DOHH2 (cell line): ENCODE results near the gene PLB1.

Source experiments
- CTCF ChIP-seq: fragments of 200-600 bp; sonication (generic); IDR thresholded peaks from one replicate; pipeline ENCODE4 v1.5.1; 2014; ENCODE audit warnings: antibody characterized with exemption, mild to moderate bottlenecking, low read depth, low read length; ENCODE audit not compliant: poor library complexity, severe bottlenecking
- EZH2phosphoT487 ChIP-seq: fragments of 200-600 bp; sonication (generic); IDR thresholded peaks from 2 replicates; pipeline ENCODE4 v1.6.1; 2017; ENCODE audit warnings: borderline replicate concordance, mild to moderate bottlenecking, antibody characterized with exemption, low read length, moderate library complexity, mixed read lengths

- no peak for TF ChIP-seq CTCF
- no peak for TF ChIP-seq EZH2phosphoT487
Observed at GRCh38 chr2:28661589-28662001, 165.7 kb downstream of the PLB1 start.
